ENCODE measurements around the gene JAM3.

The JAM3 gene

DNA sequence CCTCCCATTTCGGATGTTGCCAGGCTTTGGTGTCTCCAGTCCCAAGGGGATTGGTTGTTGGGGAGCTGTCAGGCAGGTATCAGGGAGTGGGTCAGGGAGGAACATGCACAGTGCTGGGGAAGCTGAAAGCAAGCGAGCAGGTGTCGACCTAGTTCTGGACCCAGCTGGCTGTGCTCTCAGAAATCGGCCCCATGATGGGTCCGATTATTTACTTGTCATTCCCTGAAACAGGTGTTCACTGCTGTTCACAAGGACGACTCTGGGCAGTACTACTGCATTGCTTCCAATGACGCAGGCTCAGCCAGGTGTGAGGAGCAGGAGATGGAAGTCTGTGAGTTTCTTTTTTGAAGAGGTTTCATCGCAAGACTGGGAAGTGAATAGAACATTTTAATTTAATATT lies 76.8 kb downstream of the JAM3 start:
- no peak for DNase-seq (ENCODE audit: low read depth)

DNA sequence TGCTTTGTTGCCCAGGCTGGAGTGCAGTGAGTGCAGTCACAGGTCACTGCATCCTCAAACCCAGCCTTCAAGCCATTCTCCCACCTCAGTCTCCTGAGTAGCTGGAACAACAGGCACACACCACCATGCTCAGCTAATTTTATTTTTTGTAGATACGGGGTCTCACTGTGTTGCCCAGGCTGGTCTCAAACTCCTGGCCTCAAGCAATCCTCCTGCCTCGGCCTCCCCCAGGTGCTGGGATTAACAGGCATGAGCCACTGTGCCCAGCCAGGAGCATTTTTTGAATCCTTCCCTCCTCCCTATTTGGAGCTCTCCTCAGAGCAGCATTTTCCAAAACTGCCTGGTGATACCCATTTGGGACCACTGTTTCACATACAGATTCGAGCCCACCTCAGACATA lies 77.7 kb downstream of the JAM3 start:
- DNase-seq (ENCODE audit: low read depth) = no peak

DNA sequence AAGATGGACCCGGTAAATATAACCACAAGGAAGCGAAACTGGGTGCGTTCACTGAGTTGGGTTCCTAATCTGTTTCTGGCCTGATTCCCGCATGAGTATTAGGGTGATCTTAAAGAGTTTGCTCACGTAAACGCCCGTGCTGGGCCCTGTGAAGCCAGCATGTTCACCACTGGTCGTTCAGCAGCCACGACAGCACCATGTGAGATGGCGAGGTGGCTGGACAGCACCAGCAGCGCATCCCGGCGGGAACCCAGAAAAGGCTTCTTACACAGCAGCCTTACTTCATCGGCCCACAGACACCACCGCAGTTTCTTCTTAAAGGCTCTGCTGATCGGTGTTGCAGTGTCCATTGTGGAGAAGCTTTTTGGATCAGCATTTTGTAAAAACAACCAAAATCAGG lies 80.5 kb downstream of the JAM3 start:
- no peak for DNase-seq (ENCODE audit: low read depth)

DNA sequence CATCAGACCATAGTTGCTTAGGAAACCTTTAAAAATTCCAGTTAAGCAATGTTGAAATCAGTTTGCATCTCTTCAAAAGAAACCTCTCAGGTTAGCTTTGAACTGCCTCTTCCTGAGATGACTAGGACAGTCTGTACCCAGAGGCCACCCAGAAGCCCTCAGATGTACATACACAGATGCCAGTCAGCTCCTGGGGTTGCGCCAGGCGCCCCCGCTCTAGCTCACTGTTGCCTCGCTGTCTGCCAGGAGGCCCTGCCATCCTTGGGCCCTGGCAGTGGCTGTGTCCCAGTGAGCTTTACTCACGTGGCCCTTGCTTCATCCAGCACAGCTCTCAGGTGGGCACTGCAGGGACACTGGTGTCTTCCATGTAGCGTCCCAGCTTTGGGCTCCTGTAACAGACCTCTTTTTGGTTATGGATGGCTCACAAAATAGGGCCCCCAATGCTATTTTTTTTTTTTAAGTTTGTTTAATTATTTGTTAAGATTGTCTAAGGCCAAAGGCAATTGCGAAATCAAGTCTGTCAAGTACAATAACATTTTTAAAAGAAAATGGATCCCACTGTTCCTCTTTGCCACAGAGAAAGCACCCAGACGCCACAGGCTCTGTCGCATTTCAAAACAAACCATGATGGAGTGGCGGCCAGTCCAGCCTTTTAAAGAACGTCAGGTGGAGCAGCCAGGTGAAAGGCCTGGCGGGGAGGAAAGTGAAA lies 81.5 kb downstream of the JAM3 start:
- DNase-seq (ENCODE audit: low read depth) = no peak

DNA sequence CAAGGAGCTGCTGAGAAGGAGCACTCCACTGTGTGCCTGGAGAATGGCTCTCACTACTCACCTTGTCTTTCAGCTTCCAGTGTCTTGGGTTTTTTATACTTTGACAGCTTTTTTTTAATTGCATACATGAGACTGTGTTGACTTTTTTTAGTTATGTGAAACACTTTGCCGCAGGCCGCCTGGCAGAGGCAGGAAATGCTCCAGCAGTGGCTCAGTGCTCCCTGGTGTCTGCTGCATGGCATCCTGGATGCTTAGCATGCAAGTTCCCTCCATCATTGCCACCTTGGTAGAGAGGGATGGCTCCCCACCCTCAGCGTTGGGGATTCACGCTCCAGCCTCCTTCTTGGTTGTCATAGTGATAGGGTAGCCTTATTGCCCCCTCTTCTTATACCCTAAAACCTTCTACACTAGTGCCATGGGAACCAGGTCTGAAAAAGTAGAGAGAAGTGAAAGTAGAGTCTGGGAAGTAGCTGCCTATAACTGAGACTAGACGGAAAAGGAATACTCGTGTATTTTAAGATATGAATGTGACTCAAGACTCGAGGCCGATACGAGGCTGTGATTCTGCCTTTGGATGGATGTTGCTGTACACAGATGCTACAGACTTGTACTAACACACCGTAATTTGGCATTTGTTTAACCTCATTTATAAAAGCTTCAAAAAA lies 82.3 kb downstream of the JAM3 start:
- DNase-seq (ENCODE audit: low read depth) = no peak

DNA sequence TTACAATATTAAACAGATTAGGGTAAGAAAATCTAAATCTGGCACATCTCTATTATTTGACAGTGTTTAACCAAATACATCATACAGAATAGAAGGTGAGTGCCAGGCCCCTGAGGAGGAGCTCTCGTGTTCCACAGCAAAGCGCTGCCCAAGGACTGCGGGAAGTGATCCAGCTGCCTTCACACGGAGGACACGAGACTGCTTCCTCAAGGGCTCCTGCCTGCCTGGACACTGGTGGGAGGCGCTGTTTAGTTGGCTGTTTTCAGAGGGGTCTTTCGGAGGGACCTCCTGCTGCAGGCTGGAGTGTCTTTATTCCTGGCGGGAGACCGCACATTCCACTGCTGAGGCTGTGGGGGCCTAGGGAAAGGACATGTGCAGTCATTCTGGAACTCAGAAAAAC lies 83.8 kb downstream of the JAM3 start:
- no peak for DNase-seq (ENCODE audit: low read depth)

DNA sequence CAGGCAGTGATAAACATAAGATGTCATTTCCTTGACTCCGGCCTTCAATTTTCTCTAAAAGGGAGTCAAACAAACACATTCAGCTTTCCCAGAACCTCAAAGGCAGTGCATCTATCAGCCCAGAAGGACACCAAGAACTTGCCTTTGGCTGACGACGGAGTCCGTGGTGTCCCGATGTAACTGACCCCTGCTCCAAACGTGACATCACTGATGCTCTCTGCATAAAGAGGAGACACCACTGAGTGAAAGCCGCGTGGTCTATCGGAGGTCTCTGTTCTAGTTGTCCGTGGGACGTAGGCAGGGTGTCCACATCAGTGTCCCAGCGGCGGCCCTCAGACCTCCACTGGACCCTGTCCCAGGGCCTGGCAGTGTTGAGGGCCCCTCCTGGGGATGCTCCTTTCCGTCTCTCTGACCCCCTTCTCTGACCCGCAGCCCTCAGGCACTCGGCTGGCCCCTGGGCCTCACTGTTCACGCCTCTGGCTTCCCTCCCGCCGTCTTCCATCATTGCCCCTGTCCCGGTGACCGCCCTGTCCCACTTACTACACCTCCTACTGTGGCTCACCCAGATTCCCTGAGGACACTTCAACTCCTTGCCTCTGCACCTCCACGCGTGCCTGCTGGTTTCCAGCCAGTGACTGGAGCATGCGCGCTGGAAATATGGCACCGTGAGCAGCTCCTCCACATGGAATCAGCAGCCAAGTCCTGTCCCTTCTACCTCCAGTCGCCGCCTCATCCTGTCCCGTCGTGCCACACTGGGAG lies 84.5 kb downstream of the JAM3 start:
- DNase-seq (ENCODE audit: low read depth) = no peak

DNA sequence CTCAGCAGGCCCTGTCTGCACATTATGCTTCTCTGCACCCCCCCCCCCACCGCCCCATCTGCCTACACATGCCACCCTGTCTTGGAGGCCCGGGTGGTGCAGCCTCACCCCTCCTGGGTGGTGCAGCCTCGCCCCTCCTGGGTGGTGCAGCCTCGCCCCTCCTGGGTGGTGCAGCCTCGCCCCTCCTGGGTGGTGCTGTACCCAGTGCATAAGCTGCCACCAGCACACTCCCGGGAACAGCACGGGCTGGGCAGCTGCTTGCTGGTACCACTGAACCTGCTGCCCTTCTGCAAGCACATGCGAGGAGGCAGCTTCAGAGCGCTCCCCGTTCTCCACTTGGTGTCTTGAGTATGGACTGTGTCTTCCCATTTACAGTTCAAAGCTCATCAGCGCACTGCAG lies 85.6 kb downstream of the JAM3 start:
- no peak for DNase-seq (ENCODE audit: low read depth)

DNA sequence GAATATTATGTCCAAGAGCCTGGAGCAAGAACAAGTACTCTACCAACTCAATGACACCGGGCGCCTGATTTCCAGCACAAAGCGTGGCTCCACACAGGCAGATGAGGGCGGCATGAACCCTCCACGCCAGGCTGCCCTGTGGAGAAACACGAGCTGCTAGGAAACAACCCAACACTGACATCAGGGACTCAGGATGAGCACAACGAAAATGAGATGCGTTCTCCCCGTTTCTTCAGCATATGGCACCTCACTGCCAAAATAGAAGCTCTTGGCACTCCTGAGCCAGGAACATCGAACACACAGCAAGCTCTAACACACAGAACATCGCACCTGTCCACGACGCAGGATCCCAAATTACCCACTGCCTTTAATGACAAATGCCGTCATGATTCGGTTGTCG lies 86.6 kb downstream of the JAM3 start:
- no peak for DNase-seq (ENCODE audit: low read depth)

DNA sequence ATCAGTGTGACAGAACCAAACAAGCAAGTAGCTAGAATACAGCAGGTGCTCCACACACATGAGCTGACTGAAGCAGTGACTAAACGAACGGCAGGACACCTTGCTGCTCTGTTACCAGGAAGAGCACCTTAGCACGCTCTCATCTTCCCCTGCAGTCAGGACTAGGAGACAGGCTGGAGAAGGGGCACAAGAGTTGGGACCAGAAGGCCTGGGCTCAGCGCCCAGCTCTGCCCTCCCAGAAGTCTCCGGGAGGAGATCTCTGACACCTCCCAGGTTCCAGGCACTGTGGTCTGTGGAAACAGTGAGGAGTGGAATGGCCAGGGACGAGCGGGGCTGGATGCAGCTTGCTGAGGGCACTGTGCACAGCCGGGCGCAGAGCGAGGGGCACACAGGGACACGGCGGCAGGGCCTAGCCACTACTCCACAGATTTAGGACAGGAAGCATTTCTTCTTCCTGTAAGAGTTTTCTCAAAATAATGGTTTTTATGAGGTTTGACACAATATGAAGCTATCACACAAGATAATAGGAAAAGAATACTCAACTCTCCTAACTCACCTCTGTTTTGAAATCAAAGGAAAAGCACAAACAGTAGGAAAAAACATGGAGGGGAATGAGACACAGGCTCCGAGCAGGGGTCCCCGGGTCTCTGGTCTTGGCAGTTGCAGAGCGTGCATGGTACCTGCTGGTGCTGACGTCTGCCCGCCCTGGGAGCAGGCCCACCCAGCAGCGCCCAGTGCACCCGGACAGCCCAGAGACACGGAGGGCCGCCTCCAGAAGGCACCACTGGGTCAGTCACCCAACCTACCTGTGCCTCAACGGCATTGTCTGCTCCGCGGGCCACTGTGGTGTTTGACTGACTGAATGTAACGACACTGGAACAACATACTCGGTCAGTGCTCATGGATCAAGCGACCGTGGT lies 87.3 kb downstream of the JAM3 start:
- DNase-seq (ENCODE audit: low read depth) = no peak

DNA sequence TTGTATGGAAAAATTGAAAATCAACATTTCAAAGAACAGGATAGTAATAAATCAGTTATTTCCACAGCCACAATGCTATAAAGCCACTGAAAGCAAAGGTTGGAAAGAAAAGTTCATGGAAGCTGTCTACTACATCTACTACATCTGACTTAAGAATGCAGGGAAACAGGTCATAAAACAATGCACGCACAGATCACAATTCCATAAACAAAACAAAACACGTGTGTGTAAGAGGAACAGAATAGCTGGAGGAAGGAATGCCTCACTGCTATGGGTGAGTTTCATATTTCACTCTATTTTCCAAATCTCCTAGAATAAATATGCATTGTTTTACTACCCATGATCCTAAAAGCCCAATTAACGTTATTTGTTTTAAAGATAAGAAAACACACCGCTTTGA lies 88.6 kb downstream of the JAM3 start:
- DNase-seq (ENCODE audit: low read depth) = no peak

DNA sequence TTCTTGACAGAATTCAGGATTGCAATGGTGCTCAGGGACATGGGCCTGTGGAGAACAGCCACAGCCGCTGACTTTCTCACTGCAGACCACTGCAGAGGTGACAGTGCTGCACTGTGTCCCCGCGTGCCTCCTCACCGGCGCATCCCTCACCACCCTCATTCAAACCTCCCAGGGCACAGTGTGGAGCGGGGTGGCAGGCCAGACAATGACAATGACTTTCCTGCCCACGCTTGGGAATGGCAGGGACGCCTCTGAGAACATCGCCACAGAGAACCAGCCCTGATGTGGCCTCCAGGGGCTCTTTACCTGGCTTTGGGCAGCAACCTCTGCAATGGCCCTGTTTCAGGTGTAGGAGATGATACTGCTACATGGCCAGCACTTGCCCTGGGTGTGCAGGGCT lies 89.2 kb downstream of the JAM3 start:
- DNase-seq (ENCODE audit: low read depth) = no peak

DNA sequence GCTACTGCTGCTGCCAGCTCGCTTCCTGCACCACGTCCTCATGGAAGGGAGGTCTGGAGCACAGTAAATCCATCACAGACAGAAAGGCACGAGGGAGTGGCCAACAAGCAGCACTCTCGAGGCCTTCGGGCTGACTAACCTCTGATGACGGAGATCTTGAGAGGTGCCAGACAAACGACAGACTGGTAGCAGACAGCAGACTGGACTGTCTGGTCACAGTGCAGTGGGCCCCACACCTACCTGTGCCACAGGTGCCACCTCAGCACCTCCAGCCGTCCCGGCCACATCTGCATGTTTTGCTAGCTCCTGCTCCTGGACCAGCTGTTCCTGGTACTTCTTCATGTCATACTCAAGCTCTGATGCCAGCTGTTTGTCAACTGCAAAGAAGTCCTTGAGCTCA lies 90.8 kb downstream of the JAM3 start:
- DNase-seq (ENCODE audit: low read depth) = no peak

DNA sequence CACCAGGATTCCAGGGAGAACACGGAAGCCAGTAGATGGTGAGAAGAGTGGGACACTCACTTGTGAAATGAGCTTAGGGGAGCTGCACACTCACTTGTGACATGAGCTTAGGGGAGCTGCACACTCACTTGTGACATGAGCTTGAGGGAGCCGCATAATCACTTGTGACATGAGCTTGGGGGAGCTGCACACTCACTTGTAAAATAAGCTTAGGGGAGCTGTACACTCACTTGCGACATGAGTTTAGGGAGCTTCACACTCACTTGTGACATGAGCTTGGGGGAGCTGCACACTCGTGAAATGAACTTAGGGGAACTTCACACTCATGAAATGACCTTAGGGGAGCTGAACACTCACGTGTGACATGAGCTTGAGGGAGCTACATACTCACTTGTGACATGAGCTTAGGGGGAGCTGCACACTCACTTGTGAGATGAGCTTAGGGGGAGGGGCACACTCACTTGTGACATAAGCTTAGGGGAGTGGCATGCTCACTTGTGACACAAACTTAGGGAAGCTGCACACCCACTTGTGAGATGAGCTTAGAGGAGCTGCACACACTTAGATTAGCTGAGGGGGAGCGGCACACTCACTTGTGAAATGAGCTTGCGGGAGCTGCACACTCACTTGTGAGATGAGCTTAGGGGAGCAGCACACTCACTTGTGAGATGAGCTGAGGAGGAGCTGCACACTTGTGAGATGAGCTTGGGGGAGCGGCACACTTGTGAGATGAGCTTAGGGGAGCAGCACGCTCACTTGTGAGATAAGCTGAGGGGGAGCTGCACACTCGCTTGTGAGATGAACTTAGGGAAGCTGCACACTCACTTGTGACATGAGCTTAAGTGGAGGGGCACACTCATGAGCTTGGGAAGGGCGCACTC lies 95.9 kb downstream of the JAM3 start:
- no peak for DNase-seq (ENCODE audit: low read depth)

DNA sequence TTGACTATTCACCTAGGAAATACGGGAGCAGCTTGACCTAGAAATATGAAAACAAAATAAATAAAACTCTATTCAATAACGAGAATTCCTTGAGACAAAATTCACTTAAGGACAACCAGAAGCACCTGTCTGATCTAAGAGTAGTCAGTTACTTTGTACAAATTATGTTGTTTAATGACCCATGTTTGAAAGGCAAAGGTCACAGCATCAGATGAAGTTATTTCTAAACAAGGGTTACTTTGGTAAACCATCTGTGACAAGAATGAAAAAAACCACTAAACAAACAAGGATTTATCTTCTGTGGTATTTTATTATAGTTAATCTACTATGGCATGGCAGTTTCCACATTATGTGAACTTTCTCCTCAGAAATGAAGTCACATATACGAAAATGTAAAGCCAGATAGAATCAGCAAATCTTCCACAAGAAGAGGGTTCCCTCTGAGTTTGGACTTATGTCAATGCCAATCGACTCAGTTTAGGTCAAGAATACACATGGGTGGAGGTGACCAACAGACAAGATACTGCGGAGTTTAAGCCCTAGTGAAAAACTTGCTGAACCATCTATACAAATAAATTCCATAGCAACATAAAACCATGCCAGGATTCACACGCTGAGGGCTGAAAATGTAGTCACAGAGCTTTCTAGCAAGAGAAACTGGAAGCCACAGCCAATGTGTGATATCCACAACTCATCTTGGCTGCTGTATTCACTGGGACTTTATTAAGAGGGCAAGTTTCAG lies 101.5 kb downstream of the JAM3 start:
- no peak for DNase-seq (ENCODE audit: low read depth)

DNA sequence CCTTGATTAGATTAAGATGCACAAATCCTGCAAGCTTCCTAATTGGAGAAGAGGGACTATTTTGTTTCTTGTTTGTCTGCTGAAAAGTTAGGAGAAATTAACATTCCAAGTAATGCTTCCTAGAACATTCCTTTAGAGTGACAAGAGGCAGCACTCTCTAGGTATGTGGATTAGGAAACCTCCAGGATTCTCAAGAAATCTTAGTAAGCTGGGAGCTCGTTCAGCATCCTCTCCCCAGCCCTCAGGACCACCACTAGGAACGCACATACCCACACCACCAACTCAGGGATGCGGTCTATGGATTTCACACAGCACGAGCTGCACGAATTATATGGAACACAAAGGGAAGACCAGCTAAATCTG lies 102.0 kb downstream of the JAM3 start:
- DNase-seq (ENCODE audit: low read depth) = no peak

DNA sequence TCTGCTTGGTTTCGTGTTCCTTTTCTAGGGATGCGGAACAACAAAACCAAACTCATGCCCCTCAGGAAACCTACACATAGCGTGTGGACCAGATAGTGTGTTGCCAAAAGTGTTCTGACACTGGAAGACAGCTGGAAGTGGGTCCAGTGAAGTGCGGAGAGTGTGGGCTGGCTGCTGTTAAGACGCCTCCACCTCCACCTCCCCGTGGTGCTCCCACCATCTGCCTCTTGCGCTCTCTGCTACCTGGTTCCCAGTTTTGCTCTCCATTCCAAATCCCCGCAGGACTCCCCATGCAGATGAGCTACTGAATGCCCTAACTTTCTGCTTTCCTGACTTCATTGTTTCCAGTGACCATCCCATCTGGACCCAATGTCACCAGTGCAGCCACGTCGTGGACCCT lies 103.1 kb downstream of the JAM3 start:
- DNase-seq (ENCODE audit: low read depth) = no peak

DNA sequence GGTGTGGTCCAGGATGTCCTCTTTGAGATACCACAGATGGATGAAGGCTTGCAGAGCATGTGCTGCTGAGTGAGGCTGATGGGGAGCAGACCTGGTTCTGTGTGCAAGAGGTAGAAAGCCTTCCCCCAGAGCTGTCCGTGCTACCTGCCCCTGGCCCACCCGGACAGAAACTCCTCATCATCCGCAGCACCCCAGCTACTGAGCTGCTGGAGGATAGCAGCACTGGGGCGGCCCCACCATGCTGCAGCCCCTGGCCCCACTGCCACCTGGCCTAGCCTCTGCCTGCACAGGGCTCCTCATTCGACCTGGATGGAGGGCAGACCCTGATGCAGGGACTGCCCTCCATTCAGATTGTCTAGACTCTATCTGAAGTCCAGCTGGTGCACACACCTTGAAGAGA lies 104.4 kb downstream of the JAM3 start:
- DNase-seq (ENCODE audit: low read depth) = no peak

DNA sequence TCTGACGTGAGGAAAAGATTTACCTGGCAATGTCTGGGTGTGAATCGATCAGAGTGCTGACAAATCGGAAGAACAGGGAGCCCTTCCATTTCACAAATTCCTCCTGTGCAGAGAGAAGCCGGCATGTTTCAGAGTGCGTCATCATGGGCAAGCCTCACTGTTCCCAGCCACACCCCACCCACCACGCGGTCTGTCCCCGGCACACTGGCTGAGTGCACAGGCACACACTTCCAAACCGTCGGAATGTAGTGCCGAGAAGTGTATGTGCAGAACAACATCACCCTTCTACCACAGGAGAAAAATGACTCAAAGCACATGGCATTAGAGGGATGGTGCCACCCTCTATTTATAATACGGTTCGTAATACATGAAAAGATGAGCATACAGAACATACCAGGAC lies 107.4 kb downstream of the JAM3 start:
- DNase-seq (ENCODE audit: low read depth) = no peak

DNA sequence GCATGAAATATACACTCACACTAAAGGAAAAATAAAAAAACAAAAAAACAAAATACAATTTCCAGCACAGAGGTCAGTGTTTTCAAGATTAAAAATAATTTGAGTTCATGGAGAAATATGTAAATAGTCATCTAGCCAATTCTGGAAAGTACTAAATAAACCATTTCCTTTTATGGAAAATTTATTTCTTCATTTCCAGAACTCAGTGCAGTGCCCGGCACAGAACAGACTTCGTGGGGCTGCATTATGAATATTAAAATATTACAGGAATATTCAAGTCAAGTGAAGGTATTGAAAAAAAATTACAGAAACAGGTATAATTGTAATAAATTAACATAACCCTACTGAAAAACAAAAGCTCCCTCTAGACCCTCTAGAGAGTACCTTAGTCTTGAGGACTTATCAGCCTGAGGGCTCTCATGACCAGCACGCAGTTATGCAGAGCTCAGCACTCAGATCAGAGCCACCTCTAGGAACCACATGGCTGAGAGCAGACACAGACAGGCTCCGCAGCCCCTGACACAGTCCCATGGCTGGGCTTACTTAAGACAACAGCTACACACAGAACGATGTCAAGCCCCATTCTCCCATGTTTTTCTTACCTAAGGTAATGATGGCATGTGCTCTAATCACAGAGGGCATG lies 109.3 kb downstream of the JAM3 start:
- DNase-seq (ENCODE audit: low read depth) = no peak

Measured in stimulated activated CD8-positive, alpha-beta memory T cell treated with anti-CD3 and anti-CD28 coated beads, Interleukin-12 subunit alpha, Interleukin-12 subunit beta, amount 100 ng/mL, for 4 hours (primary cell).